Measurements from ENCODE around the gene LCAT. TPM values are rescaled to one million over a fixed set of nuclear protein-coding genes. Genes with fewer than 3 reads are reported as not detected.
"Not testable (repeated sequence)": the region's sequence is repeated elsewhere in the genome, so short reads cannot be mapped to it uniquely, and the experiment has no call there.

The LCAT gene
- polyA plus RNA-seq, 6 donors from 2014 or later: 0.30 to 4.2 (median 0.93) TPM; not detected in 2

DNA sequence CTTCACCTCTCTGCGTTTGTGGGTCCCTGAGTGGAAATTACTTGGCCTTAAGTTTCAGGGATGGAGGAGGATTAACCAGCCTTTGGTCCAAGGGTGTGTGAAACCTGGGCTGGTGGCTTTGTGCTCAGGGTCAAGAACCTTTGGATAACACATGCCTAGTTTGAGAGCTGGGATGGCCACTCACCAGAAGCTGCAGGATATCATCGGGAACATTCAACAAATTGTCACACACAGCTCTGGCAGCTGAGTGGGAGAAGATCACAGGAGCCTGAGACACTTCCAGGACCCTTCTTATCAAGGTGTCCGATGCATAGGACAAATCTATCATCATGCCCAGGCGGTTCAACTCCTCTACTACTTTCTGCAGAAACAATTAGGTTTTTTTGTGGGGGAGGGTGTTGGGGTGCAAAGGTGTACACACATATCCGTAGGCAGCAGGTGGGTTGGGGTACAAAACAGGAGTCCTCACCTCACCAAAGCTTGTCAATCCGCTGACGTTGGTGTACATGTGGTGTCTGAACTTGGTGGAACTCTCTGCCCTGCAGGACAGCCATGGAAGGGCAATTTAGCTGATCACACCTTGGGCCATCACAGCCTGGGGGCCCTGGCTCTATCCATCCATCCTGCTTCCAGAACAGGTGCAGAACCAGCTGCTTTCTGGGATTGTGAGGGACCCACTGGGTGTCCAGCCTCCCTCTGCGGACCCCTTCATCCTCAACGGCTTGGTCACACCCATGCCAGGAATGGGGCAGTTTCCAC lies 33.7 kb upstream of the LCAT start:
- ATAC-seq (ENCODE audit: low read depth in 2 of 2): no peak
- Mint-ChIP-seq H3K27ac (peak overlapping the region in 2 of 6 donors; percentile 37 to 62), H3K4me3 (peak overlapping the region in 1 of 8 donors; percentile 41)

DNA sequence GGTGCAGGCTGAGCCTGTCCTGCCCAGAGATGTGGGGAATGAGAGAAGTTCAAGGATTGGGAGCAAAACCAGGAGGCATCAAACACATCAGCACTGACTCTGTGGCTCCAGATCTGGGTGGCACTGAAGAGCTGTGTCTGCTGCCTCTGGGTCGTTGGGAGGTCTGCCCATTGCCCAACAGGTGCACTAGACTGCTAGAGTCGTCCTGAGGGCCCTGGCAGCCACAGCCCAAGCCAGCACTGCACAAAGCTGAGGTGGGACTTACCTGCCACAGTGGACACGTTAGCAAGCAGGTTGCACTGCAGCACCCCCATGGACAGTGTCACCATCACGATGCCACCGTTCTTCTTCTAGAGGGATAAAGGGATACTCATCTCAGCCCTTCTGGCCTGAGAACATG lies 33.1 kb upstream of the LCAT start:
- H3K27ac Mint-ChIP-seq: no peak overlapping the region
- no peaks in the 10 kb centered on the region for H3K36me3 Mint-ChIP-seq
- H3K4me1 Mint-ChIP-seq: no peaks in the 10 kb centered on the region
- DNase-seq: no peak
- H3K4me3 Mint-ChIP-seq: no peak overlapping the region
- H3K27me3 Mint-ChIP-seq: peaks cover 0 to 6% (median 0%) of the 10 kb centered on the region in 3 donors
- ATAC-seq (ENCODE audit: low read depth in 2 of 2): no peak
- no peaks in the 10 kb centered on the region for H3K9me3 Mint-ChIP-seq

More for the DNA sequence above, 33.7 kb upstream of the LCAT start:
- H3K4me1 Mint-ChIP-seq: peaks cover 0 to 5% (median 1%) of the 10 kb centered on the region in 3 donors
- peaks cover 0 to 6% (median 0%) of the 10 kb centered on the region in 3 donors for H3K27me3 Mint-ChIP-seq
- H3K9me3 Mint-ChIP-seq: no peaks in the 10 kb centered on the region
- no peak for DNase-seq
- H3K36me3 Mint-ChIP-seq: no peaks in the 10 kb centered on the region

DNA sequence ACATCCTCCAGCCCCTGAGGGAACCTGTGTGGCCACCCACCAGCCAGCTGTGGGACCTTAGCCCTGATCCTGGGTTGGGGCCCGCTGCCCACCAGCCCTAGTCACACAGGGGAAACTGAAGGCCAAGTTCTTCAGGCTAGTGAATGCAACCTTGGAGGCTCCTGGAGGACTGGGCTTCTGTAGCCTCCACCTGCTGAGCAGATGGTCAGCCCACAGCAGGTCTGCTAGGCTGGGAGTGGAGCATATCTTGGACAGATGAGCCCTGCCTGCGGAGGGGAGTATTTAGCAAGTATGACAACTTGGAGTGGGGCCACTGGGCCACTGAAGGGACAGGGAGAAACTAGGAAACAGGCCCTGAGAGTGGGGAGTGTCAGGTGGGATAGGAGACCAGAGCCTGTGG lies 32.3 kb upstream of the LCAT start:
- no peak for ATAC-seq (ENCODE audit: low read depth in 2 of 2)
- Mint-ChIP-seq H3K4me1 (no peaks in the 10 kb centered on the region), H3K4me3 (peak overlapping the region in 1 of 8 donors; percentile 44), H3K27me3 (peaks cover 0 to 6% (median 0%) of the 10 kb centered on the region in 3 donors), H3K36me3 (no peaks in the 10 kb centered on the region), H3K9me3 (no peaks in the 10 kb centered on the region), H3K27ac (peak overlapping the region in 2 of 6 donors; percentile 16 to 47)
- DNase-seq: no peak

GRCh38 chr16:67975321-67976105 lies 31.6 kb upstream of the LCAT start:
- H3K27me3 Mint-ChIP-seq: peaks cover 0 to 6% (median 0%) of the 10 kb centered on the region in 3 donors
- no peaks in the 10 kb centered on the region for H3K9me3 Mint-ChIP-seq
- ATAC-seq (ENCODE audit: low read depth in 2 of 2): no peak
- DNase-seq: no peak
- H3K27ac Mint-ChIP-seq: peak overlapping the region in 1 of 6 donors; percentile 16
- H3K4me1 Mint-ChIP-seq: no peaks in the 10 kb centered on the region
- H3K36me3 Mint-ChIP-seq: no peaks in the 10 kb centered on the region
- H3K4me3 Mint-ChIP-seq: no peak overlapping the region

DNA sequence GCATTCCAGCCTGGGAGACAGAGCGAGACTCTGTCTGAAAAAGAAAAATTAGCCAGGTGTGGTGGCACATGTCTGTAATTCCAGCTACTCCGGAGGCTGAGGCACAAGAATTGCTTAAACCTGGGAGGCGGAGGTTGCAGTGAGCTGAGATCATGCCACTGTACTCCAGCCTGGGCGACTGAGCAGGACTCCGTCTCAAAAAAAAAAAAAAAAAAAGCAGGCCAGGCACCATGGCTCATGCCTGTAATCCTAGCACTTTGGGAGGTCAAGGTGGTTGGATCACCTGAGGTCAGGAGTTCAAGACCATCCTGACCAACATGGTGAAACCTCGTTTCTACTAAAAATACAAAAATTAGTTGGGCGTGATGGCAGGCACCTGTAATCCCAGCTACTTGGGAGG lies 28.4 kb upstream of the LCAT start:
- H3K27me3 Mint-ChIP-seq; H3K36me3 Mint-ChIP-seq; H3K9me3 Mint-ChIP-seq; DNase-seq; H3K4me3 Mint-ChIP-seq; ATAC-seq (ENCODE audit: low read depth in 2 of 2): not testable (repeated sequence)
- Mint-ChIP-seq H3K27ac (peak overlapping the region in 1 of 6 donors; percentile 32), H3K4me1 (peaks cover 13 to 19% (median 16%) of the 10 kb centered on the region in 3 donors)

- ATAC-seq (ENCODE audit: low read depth in 2 of 2) (no peak), DNase-seq (no peak)
- Mint-ChIP-seq H3K9me3 (no peaks in the 10 kb centered on the region), H3K36me3 (no peaks in the 10 kb centered on the region), H3K4me3 (peak overlapping the region in 4 of 8 donors; percentile 5 to 79 (median 44)), H3K4me1 (peaks cover 19 to 23% (median 20%) of the 10 kb centered on the region in 3 donors), H3K27me3 (peaks cover 0 to 1% (median 0%) of the 10 kb centered on the region in 3 donors), H3K27ac (peak overlapping the region in 1 of 6 donors; percentile 88)
Measured at GRCh38 chr16:67971111-67971510, 27.2 kb upstream of the LCAT start.

- peak overlapping the region; percentile 81 to 97 (median 92) for H3K4me3 Mint-ChIP-seq
- H3K9me3 Mint-ChIP-seq: no peaks in the 10 kb centered on the region
- peak overlapping the region in 3 of 6 donors; percentile 69 to 97 (median 85) for H3K27ac Mint-ChIP-seq
- H3K36me3 Mint-ChIP-seq: no peaks in the 10 kb centered on the region
- ATAC-seq (ENCODE audit: low read depth in 2 of 2) (peak; percentile 34 to 45), DNase-seq (peak; percentile 30)
- no peaks in the 10 kb centered on the region for H3K27me3 Mint-ChIP-seq
- peaks cover 23 to 39% (median 30%) of the 10 kb centered on the region in 3 donors for H3K4me1 Mint-ChIP-seq
Measured at GRCh38 chr16:67969254-67970039, 25.5 kb upstream of the LCAT start.

- Mint-ChIP-seq H3K4me1 (peaks cover 23 to 43% (median 32%) of the 10 kb centered on the region in 3 donors), H3K4me3 (peak within 1 kb of the TSS; percentile 84 to 98 (median 92)), H3K27ac (peak within 1 kb of the TSS; percentile 7 to 97 (median 94)), H3K9me3 (no peaks in the 10 kb centered on the region), H3K27me3 (no peaks in the 10 kb centered on the region), H3K36me3 (no peaks in the 10 kb centered on the region)
- DNase-seq (peak; percentile 80), ATAC-seq (ENCODE audit: low read depth in 2 of 2) (peak; percentile 86 to 87)
Measured at GRCh38 chr16:67968400-67969253, 24.7 kb upstream of the LCAT start, which contains the start of gene SLC12A4. TSS of gene SLC12A4 (minus strand) at chr16:67968637. CDS start at chr16:67968553, 84 bp downstream.

GRCh38 chr16:67967958-67968399 lies 24.1 kb upstream of the LCAT start:
- peak; percentile 38 for DNase-seq

DNA sequence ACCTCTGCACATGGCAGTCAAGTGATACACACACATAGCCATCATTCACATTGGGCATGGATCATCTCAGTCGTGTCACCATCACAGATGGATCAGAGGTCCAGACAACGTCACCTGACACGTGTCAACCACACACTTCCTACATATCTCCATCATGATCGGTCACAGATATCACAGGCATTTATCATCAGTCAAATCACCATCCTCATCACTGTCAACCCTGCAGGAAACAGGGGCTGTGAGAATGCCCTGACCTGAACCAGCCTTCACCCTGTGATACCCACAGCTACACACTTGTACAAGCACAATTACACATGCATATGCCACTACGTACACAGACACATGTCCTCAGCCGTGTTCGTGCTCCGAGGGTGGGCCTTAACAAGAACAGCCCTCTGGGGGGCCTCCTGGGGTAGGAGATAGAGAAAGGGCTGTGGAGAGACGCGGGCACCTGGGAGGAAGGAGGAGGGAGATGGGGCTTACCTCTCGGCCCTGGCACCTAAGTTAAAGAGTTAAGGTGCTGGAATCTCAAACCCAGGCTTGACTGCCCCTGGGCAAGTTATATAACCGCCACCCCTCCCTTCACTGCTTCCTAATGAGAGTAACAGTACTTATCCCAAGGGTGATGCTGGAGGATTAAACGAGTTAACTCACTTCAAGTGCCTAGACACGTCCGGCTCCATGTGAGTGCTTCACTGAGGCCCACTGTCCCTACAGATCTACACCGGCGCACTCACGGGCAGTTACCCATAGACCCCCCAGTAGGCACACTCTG lies 23.4 kb upstream of the LCAT start:
- H3K9me3 Mint-ChIP-seq: no peaks in the 10 kb centered on the region
- H3K36me3 Mint-ChIP-seq: peaks cover 0 to 7% of the 10 kb centered on the region in 2 donors
- peak overlapping the region; percentile 84 to 98 (median 92) for H3K4me3 Mint-ChIP-seq
- peak overlapping the region; percentile 79 to 95 (median 90) for H3K27ac Mint-ChIP-seq
- peak; percentile 9 for DNase-seq
- peaks cover 27 to 49% (median 34%) of the 10 kb centered on the region in 3 donors for H3K4me1 Mint-ChIP-seq
- H3K27me3 Mint-ChIP-seq: no peaks in the 10 kb centered on the region
- no peak for ATAC-seq (ENCODE audit: low read depth in 2 of 2)

More at GRCh38 chr16:67967958-67968399, 24.1 kb upstream of the LCAT start:
- peak overlapping the region; percentile 7 to 95 (median 90) for H3K27ac Mint-ChIP-seq
- H3K4me3 Mint-ChIP-seq: peak overlapping the region; percentile 84 to 98 (median 92)
- H3K4me1 Mint-ChIP-seq: peaks cover 24 to 44% (median 32%) of the 10 kb centered on the region in 3 donors
- no peaks in the 10 kb centered on the region for H3K9me3 Mint-ChIP-seq
- H3K36me3 Mint-ChIP-seq: peaks cover 0 to 2% of the 10 kb centered on the region in 2 donors
- no peaks in the 10 kb centered on the region for H3K27me3 Mint-ChIP-seq
- peak; percentile 15 to 25 for ATAC-seq (ENCODE audit: low read depth in 2 of 2)

DNA sequence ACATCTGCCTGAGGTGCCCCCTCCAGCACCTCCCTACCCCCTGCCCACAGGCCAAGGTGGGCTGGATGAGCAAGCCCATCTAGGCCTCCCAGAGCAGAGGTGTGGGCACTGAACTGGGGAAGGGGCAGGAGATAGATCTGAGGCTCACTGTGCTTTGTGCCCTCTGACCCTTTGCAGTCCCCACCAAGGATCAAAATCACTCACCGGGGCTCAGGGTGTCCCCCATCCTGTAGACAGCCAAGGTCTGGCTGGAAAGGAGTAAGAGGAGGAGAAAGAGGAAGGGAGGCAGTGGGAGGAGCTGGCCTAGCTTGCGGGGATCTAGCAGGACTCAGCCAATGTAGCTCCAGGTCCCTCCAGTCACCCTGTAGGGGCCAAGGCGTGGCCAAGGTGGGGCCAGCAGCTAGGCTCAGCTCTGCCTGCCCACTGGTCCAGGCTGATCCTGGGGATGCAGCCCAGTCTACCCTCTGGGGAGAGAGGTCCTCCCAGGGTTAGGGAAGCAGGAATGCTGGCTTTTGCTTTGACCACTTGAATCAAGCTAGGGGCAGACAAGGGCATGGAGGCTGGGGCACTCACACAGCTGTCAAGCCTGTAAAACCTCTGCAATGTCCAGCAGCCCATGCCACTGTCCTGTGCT lies 22.7 kb upstream of the LCAT start:
- Mint-ChIP-seq H3K9me3 (no peaks in the 10 kb centered on the region), H3K4me3 (peak overlapping the region in 7 of 8 donors; percentile 84 to 97 (median 92)), H3K4me1 (peaks cover 27 to 53% (median 34%) of the 10 kb centered on the region in 3 donors), H3K27me3 (no peaks in the 10 kb centered on the region), H3K27ac (peak overlapping the region in 2 of 6 donors; percentile 79 to 90), H3K36me3 (peaks cover 0 to 7% of the 10 kb centered on the region in 2 donors)
- ATAC-seq (ENCODE audit: low read depth in 2 of 2) (no peak), DNase-seq (no peak)

Measured in naive B cell (primary cell).